SK-N-MC (cell line): ENCODE data around the gene STIMATE.

ENCODE experiments used
- EZH2 ChIP-seq: fragments of 200-600 bp; sonication (generic); IDR thresholded peaks from one replicate; pipeline ENCODE4 v1.6.1; 2017; ENCODE audit warnings: antibody characterized with exemption
- FOXP2 ChIP-seq: optimal IDR thresholded peaks from 2 replicates; pipeline ENCODE3; 2011; ENCODE audit warnings: mild to moderate bottlenecking, moderate library complexity; ENCODE audit not compliant: insufficient read depth; ENCODE audit errors: extremely low read length, control extremely low read depth
- POLR2AphosphoS5 ChIP-seq: IDR thresholded peaks from 2 replicates; pipeline ENCODE4 v1.6.1; 2012; ENCODE audit warnings: mild to moderate bottlenecking, low read depth, low read length, borderline replicate concordance

GRCh38 chr3:52917044-52917443 lies 19.7 kb upstream of the STIMATE start:
- TF ChIP-seq POLR2AphosphoS5, result no peak
- no peak for TF ChIP-seq EZH2
- TF ChIP-seq FOXP2, result no peak
